Vagina (tissue), 2 donors: ENCODE results near the gene CCDC178.

Source experiments
- POLR2A ChIP-seq, 2 donors: fragments of 450-650 bp; IDR thresholded peaks; one replicate each; pipeline ENCODE4 v1.6.1; 2017; ENCODE audit warnings: antibody characterized with exemption in 2 of 2, mild to moderate bottlenecking in 2 of 2, moderate library complexity in 2 of 2
- POLR2AphosphoS5 ChIP-seq, 2 donors: sonication (generic); formaldehyde crosslinking; IDR thresholded peaks; one replicate each; pipeline ENCODE4 v1.9.0; 2017; ENCODE audit warnings: antibody characterized with exemption in 2 of 2, mild to moderate bottlenecking in 2 of 2, low read depth in 1 of 2; ENCODE audit not compliant: insufficient read depth in 1 of 2
- TF ChIP-seq, protein P1 (sequence below), 3 experiments: fragments of 450-650 bp in 2 of 3; fragments of 200-600 bp in 1 of 3; sonication (generic) in 1 of 3; IDR thresholded peaks; one replicate each; pipeline ENCODE4 v1.5.1; 2017 to 2019; ENCODE audit warnings: antibody characterized with exemption in 3 of 3, mild to moderate bottlenecking in 2 of 3, moderate library complexity in 2 of 3

DNA sequence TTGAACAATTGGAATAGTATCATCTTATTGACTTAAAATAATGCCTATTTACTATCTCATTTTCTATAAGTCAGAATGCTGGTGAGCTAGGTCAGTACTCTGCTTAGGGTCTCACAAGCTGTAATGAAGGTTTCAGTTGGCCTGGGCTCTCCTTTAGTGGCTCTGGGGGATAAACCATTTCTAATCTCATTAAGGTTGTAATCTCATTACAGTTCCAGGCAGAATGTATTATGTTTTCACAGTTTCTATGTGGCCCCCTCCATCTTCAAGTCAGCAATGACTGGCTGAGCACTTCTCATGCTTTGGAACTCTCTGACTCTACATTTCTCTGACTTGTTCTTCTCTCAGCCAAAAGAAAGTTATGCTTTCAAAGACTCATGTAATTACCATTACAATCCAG is 163.1 kb downstream of the CCDC178 start:
- TF ChIP-seq, protein P1, sequence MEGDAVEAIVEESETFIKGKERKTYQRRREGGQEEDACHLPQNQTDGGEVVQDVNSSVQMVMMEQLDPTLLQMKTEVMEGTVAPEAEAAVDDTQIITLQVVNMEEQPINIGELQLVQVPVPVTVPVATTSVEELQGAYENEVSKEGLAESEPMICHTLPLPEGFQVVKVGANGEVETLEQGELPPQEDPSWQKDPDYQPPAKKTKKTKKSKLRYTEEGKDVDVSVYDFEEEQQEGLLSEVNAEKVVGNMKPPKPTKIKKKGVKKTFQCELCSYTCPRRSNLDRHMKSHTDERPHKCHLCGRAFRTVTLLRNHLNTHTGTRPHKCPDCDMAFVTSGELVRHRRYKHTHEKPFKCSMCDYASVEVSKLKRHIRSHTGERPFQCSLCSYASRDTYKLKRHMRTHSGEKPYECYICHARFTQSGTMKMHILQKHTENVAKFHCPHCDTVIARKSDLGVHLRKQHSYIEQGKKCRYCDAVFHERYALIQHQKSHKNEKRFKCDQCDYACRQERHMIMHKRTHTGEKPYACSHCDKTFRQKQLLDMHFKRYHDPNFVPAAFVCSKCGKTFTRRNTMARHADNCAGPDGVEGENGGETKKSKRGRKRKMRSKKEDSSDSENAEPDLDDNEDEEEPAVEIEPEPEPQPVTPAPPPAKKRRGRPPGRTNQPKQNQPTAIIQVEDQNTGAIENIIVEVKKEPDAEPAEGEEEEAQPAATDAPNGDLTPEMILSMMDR (IDR thresholded peaks at IDR 0.05) = no peak
- TF ChIP-seq POLR2AphosphoS5 (IDR thresholded peaks at IDR 0.05; ENCODE audit: insufficient read depth in 1 of 2, low read depth in 1 of 2) (no peak), POLR2A (IDR thresholded peaks at IDR 0.05) (no peak)
